Lung microvascular endothelial cell (primary cell): Measurements from ENCODE around the gene OST4. TPM values are rescaled to one million over a fixed set of nuclear protein-coding genes. Genes with fewer than 3 reads are reported as not detected.
"Not testable (repeated sequence)": the region's sequence is repeated elsewhere in the genome, so short reads cannot be mapped to it uniquely, and the experiment has no call there.

Experiments
- DNase-seq, 2 donors: peaks; one replicate each; pipeline versions ENCODE4 v3.0.0 to v3.0.0-alpha.2; 2010; ENCODE audit warnings: low read depth in 2 of 2
- total RNA-seq: library from RNA; depleted of rRNA; stranded (reverse); fragments of >200 nt; gene quantifications from 2 replicates; pipeline ENCODE4 v1.2.1, GENCODE V29; 2014

Gene OST4
- total RNA-seq, 1 donor from 2014 or later, result 564 TPM

DNA sequence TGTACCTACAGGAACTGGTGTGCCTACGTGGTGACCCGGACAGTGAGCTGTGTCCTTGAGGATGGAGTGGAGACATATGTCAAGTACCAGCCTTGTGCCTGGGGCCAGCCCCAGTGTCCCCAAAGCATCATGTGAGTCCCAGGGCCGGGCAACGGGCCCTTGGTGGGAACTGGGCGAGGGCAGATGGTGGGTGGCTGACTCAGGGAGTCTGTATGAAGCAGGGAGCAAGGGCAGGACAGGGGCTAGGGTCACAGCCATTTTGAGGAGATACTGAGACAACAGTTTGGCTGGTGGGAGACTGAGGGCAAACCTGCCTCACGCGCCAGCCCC is 8.7 kb upstream of the OST4 start:
- DNase-seq, result no peak

DNA sequence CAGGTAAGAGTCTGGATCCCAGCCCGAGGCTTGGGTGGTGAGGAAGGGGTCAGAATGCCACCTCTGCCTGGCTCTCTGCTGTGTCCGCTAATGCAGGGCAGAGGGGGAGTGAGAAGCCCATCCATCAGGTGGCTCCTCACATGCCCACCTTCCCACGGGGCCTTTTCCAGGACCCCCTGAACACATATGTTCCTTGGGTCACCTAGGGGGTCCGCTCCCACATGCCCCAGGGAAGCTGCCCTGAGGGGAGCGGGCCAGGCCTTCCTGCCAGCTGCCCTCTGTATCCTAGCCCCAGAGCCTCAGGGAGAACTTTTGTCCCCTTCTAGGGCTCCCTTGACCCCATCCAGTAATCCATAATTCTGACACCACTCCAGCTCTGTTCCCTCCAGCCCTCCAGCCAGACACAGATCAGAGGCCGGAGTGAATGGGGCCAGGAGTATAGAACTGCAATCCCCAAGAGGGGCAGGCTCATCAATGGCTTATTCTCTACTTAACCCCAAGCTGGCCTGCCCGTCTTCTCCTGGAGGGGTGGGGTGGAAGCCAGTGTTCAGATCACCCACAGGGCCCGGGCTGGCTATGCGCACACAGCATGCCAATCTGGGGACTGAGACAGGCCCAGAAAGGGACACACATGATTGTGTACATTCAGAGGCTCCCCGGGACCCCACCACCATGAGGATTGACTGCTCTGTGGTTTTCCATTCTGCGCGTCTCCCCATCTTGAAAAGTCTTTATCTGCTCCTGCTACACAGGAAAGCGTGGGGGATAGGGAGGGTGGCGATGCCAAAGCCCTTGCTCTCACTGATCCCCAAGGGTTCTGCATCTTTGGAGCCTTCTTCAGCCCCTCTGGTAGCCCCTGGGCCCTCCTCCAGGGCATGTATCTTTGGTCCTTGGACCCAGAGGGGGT is 8.0 kb upstream of the OST4 start:
- no peak for DNase-seq

DNA sequence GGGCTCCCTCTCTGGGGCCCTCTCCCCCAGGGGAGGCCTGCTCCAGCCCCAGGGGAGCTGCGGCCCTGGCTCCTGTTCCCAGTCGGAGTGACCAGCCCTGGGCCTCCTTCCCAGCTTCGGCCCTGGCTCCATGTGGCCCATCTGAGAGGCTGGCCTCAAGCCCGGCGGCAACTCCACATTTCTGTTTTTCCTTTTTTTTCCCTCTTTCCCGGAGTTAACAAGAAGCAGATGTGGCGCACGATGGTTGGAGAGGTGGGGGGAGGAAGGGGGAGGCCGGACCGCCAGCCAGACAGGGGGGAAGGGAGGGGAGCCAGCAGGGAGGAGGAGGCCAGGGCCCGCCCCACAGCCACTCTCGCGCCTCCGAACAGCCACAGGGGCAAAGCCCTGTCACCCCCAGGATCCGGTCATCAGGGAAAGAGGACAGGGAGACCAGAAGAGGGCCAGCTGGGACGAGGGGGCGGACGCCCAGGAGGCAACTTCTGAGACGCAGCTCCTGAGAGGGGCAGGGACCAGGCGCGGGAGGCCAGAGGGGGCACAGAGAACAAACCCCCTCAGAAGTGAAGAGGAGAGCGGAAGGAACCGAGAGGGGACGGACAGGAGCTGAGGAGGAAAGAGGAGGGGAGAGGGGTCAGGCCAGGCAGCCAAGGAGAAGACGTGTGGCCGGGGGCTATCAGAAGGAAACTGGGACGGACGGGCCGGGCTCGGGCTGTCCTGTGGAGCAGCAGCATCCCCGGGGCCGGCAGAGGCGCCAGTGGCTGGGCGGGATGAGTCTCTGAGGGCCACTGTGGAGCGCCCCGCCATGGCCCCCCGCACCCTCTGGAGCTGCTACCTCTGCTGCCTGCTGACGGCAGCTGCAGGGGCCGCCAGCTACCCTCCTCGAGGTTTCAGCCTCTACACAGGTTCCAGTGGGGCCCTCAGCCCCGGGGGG is 7.1 kb upstream of the OST4 start, which contains the start of gene EMILIN1:
Gene EMILIN1 (plus strand): TSS at position 349 of the 928 bp plus-strand sequence. CDS start 451 bp downstream, at position 800.
- peak; percentile 43 to 65 for DNase-seq

- no peak for DNase-seq
Measured at GRCh38 chr2:27077231-27077630, 5.8 kb upstream of the OST4 start.

DNA sequence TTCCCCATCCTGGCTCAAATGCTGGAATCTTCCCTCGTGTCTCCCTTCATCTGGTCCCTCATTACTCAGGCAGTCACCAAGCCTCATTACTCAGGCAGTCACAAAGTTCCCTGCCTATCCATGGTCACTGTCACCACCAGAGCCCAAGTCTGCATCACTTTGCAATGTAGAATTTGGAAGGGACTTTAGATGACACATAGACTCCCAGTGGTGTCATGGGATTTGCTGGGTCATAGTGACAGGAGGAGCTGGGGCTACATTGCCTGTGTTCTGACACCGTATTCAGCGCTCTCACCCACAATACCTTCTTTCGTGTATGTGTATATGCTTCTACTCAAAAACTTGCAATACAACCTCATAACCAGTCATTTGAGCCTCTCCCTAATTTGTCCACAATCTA is 4.9 kb upstream of the OST4 start:
- no peak for DNase-seq

DNA sequence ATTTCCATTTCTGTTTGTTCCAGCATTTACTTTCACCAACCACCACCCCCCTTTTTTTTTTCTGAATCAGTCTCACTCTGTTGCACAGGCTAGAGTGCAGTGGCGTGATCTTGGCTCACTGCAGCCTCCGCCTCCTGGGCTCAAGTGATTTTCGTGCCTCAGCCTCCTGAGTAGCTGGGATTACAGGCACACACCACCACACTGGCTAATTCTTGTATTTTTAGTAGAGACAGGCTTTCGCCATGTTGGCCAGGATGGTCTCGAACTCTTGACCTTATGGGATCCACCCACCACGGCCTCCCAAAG is 4.1 kb upstream of the OST4 start:
- DNase-seq, result not testable (repeated sequence)

DNA sequence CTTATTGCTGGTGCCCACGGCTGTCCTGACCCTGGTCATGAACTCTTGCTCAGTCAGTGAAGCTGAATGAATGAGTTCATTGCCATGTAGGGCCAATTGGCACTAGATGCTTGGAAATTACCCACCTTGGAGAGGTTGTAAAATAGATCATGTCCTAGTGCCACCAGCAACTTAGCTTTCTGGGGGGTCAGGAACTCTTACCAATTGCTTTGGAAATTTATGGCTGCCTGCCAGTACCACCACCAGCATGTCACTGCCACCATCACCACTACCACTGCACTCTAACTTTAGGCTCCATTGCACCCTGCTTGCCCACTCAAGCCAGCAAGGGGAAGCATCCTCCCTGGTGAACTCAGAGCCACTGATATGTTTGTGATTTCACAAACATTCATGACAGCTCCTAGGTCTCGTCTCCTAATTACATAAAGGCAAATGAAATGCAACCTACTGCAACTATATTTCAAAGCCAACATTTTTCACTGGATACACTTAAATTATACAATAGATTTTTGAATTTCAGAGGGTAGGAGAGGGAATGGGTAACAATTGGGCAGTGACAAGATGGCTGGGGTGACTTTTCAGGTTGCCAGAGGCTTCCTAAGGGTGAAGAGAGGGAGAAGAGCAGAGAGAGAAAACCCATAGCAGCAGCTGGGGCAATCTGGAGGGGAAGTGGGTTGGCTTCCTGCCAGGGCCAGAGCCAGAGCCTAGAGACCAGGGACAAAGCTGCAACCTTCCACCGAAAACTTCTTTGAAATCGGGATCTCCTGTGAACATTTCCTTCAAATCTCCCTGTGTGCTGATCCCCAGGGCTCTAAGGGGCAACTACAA is 3.5 kb upstream of the OST4 start:
- peak; percentile 47 to 63 for DNase-seq

DNA sequence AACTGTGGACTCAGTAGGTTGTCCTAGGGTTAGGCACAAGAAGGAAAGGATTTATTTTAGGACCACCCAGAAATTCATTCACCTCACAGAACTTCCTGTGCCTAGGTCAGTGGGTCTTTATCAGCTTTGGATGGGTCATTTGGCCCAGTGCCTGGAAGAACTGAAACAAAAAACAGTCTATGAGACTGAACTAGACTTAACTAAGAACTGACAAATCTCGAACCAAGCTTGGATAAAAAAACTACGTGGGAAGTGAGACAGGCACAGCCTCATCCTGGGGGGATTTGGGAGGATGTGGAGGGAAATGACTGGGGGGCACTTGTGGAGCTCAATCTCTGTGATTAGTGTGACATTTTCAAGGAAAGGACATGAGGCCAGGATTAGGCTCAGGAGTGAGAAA is 2.3 kb upstream of the OST4 start:
- DNase-seq, result no peak

GRCh38 chr2:27072920-27073319 is 1.5 kb upstream of the OST4 start:
- DNase-seq, result no peak

- peak in 1 of 2 donors; percentile 48 for DNase-seq
Measured at GRCh38 chr2:27071990-27072830, 756 bp upstream of the OST4 start.

GRCh38 chr2:27070653-27071276 is 689 bp downstream of the OST4 start:
- no peak for DNase-seq

- DNase-seq, result no peak
Measured at GRCh38 chr2:27069961-27070618, 1.4 kb downstream of the OST4 start.

- no peak for DNase-seq
Measured at GRCh38 chr2:27069436-27069835, 2.0 kb downstream of the OST4 start.

DNA sequence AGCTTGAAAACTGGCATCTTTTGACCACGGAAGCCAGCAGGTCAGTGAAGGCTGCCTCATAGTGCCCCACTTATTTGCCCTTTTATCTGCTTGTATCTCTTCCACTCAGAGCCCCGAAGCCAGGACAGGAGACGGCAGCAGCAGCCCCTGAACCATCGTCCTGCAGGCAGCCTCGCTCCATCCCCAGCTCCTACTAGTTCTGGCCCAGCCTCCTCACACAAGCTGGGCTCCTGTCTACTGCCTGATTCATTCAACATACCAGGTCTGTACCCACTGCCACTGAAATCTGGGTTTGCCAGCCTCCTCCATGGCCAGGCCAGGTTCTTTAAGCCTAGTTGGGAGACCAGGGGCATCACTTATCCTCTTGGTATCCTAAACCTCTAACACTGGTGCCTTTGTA is 4.1 kb downstream of the OST4 start:
- no peak for DNase-seq

- DNase-seq, result no peak
Measured at GRCh38 chr2:27065128-27065527, 6.3 kb downstream of the OST4 start.

GRCh38 chr2:27060323-27060722 is 11.1 kb downstream of the OST4 start:
- no peak for DNase-seq

DNA sequence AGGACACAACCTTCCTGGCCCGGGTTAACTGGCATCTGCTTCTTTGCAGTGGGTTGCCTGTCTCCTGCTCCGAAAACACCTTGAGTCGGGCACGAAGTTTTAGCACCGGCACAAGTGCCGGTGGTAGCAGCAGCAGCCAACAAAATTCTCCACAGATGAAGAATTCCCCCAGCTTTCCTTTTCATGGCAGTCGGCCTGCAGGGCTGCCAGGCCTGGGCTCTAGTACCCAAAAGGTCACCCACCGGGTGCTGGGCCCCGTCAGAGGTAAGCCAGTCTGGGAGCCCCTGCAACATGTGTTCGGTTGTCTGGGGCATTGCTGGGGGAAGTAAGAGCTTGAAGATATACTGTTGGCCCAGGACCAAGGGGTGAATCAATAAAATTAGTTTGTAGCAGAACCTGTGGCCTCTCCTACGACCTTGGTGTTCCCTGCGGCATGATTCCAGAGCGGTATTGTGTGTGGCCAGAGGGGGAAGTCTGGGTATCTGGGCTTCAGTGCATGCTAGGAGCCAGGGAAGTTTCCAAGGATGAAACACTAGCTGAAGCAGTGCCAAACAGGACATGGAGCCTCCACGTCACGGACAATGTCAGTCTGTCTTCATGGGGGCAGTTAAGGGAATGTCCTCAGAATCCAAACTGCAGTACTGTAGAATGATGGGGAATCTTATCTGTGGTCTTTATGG is 12.2 kb downstream of the OST4 start:
- DNase-seq, result peak; percentile 23 to 52

GRCh38 chr2:27058210-27058609 is 13.2 kb downstream of the OST4 start:
- DNase-seq, result no peak

GRCh38 chr2:27057184-27057583 is 14.3 kb downstream of the OST4 start:
- DNase-seq, result no peak
